ENCODE data around the gene PLEKHG4.

GRCh38 chr16:67252609-67253497, 26.5 kb upstream of the PLEKHG4 start:
- TF ChIP-seq POLR2A (IDR thresholded peaks at IDR 0.05): no peak
- TF ChIP-seq CTCF (IDR thresholded peaks at IDR 0.05): no peak

All from uterus (tissue), 2 donors.